OCI-LY3 (cell line): ENCODE results near the gene WNT5A.

Source experiments
- H2AFZ ChIP-seq: fragments of 200-600, 300-600 bp; shearing (Covaris generic); 2 replicates; pipeline ENCODE4 v1.6.0; 2014; ENCODE audit warnings: antibody characterized with exemption, low read depth, low read length
- H3K27ac ChIP-seq: fragments of 200-600, 300-600 bp; sonication (generic); 2 replicates; pipeline ENCODE4 v1.5.1; 2014; ENCODE audit warnings: mild to moderate bottlenecking, low read length, moderate library complexity, mixed read lengths
- H3K27me3 ChIP-seq: fragments of 200-600, 300-600 bp; sonication (generic); 2 replicates; pipeline ENCODE4 v1.6.1; 2014; ENCODE audit warnings: low read depth, low read length, mixed read lengths
- H3K36me3 ChIP-seq: fragments of 200-600, 300-600 bp; sonication (generic); replicated peaks from 2 replicates; pipeline ENCODE3; 2014; ENCODE audit warnings: low read depth, low read length, mixed read lengths
- H3K4me1 ChIP-seq: fragments of 300-600, 200-600 bp; sonication (generic); 2 replicates; pipeline ENCODE4 v1.6.1; 2014; ENCODE audit warnings: low read length, mixed read lengths
- H3K4me2 ChIP-seq: fragments of 200-600, 300-600 bp; sonication (generic); 2 replicates; pipeline ENCODE4 v1.6.1; 2014; ENCODE audit warnings: low read length, mixed read lengths
- H3K4me3 ChIP-seq: fragments of 300-600, 200-600 bp; sonication (generic); 2 replicates; pipeline ENCODE4 v1.5.1; 2014; ENCODE audit warnings: antibody characterized with exemption, mild to moderate bottlenecking, low read length, moderate library complexity
- H3K79me2 ChIP-seq: fragments of 300-600, 200-600 bp; shearing (Covaris generic); 2 replicates; pipeline ENCODE4 v1.6.1; 2014; ENCODE audit warnings: mild to moderate bottlenecking, low read length, mixed read lengths
- H3K9ac ChIP-seq: fragments of 300-600, 200-600 bp; shearing (Covaris generic); 2 replicates; pipeline ENCODE4 v1.6.0; 2014; ENCODE audit warnings: mild to moderate bottlenecking, low read length, moderate library complexity
- H3K9me3 ChIP-seq: fragments of 200-600, 300-600 bp; shearing (Covaris generic); 2 replicates; pipeline ENCODE4 v1.6.1; 2014; ENCODE audit warnings: low read length, mixed read lengths; ENCODE audit not compliant: insufficient read depth
- H4K20me1 ChIP-seq: fragments of 200-600, 300-600 bp; sonication (generic); 2 replicates; pipeline ENCODE4 v1.6.1; 2016; ENCODE audit warnings: low read length, mixed read lengths; ENCODE audit not compliant: insufficient read depth
- EZH2phosphoT487 ChIP-seq: fragments of 200-600 bp; shearing (Covaris generic); IDR thresholded peaks from 2 replicates; pipeline ENCODE4 v1.6.1; 2018; ENCODE audit warnings: antibody characterized with exemption, mixed run types, low read depth
- TF ChIP-seq, protein P1 (sequence below): fragments of 200-600, 300-600 bp; sonication (generic); IDR thresholded peaks from 2 replicates; pipeline ENCODE4 v1.5.1; 2014; ENCODE audit warnings: antibody characterized with exemption, low read length, low read depth

WNT5A gene

GRCh38 chr3:55476515-55476914, 10.6 kb downstream of the WNT5A start:
- H3K27me3 ChIP-seq = peaks cover 12% of the 10 kb centered on the region; the same call in 1 of the 2 replicates
- no peak overlapping the region for H3K4me3 ChIP-seq
- H3K9me3 ChIP-seq = no peaks in the 10 kb centered on the region
- no peak overlapping the region for H3K27ac ChIP-seq
- no peaks in the 10 kb centered on the region for H3K79me2 ChIP-seq
- H3K36me3 ChIP-seq = no peaks in the 10 kb centered on the region
- TF ChIP-seq EZH2phosphoT487 = no peak
- TF ChIP-seq, protein P1, sequence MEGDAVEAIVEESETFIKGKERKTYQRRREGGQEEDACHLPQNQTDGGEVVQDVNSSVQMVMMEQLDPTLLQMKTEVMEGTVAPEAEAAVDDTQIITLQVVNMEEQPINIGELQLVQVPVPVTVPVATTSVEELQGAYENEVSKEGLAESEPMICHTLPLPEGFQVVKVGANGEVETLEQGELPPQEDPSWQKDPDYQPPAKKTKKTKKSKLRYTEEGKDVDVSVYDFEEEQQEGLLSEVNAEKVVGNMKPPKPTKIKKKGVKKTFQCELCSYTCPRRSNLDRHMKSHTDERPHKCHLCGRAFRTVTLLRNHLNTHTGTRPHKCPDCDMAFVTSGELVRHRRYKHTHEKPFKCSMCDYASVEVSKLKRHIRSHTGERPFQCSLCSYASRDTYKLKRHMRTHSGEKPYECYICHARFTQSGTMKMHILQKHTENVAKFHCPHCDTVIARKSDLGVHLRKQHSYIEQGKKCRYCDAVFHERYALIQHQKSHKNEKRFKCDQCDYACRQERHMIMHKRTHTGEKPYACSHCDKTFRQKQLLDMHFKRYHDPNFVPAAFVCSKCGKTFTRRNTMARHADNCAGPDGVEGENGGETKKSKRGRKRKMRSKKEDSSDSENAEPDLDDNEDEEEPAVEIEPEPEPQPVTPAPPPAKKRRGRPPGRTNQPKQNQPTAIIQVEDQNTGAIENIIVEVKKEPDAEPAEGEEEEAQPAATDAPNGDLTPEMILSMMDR = no peak
- H3K4me1 ChIP-seq = no peaks in the 10 kb centered on the region
- no peak overlapping the region for H2AFZ ChIP-seq
- no peaks in the 10 kb centered on the region for H4K20me1 ChIP-seq
- no peak overlapping the region for H3K4me2 ChIP-seq
- no peak overlapping the region for H3K9ac ChIP-seq

DNA sequence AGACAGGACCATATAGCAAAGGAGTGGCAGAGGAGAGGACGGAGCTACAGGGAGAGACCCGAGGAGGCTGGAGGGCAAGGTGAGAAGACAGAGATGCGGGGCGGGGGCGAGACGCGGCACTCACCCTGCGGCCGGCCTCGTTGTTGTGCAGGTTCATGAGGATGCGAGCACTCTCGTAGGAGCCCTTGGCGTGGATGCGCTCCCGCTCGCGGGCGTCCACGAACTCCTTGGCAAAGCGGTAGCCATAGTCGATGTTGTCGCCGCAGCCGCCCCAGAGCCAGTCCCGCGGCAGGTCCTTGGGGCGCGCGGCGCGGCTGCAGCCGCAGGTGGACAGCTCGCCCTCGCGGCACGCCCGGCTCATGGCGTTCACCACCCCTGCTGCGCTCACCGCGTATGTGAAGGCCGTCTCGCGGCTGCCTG, 12.9 kb downstream of the WNT5A start:
- Histone ChIP-seq H3K27me3 (peaks cover 13% of the 10 kb centered on the region; the same call in 1 of the 2 replicates), H3K9ac (no peak overlapping the region), H3K4me2 (no peak overlapping the region), H3K4me1 (no peaks in the 10 kb centered on the region), H3K27ac (no peak overlapping the region), H3K36me3 (no peaks in the 10 kb centered on the region), H3K79me2 (no peaks in the 10 kb centered on the region), H4K20me1 (no peaks in the 10 kb centered on the region), H2AFZ (no peak overlapping the region), H3K9me3 (no peaks in the 10 kb centered on the region), H3K4me3 (no peak overlapping the region)
- TF ChIP-seq EZH2phosphoT487 = no peak
- TF ChIP-seq, protein P1 = no peak

GRCh38 chr3:55473788-55474187, 13.3 kb downstream of the WNT5A start:
- Histone ChIP-seq H3K9ac (no peak overlapping the region), H3K79me2 (no peaks in the 10 kb centered on the region), H4K20me1 (no peaks in the 10 kb centered on the region), H3K27me3 (peaks cover 12% of the 10 kb centered on the region; the same call in 1 of the 2 replicates), H3K4me2 (no peak overlapping the region), H3K4me3 (no peak overlapping the region), H3K4me1 (no peaks in the 10 kb centered on the region), H2AFZ (no peak overlapping the region), H3K9me3 (no peaks in the 10 kb centered on the region), H3K27ac (no peak overlapping the region), H3K36me3 (no peaks in the 10 kb centered on the region)
- TF ChIP-seq, protein P1 = no peak
- no peak for TF ChIP-seq EZH2phosphoT487

DNA sequence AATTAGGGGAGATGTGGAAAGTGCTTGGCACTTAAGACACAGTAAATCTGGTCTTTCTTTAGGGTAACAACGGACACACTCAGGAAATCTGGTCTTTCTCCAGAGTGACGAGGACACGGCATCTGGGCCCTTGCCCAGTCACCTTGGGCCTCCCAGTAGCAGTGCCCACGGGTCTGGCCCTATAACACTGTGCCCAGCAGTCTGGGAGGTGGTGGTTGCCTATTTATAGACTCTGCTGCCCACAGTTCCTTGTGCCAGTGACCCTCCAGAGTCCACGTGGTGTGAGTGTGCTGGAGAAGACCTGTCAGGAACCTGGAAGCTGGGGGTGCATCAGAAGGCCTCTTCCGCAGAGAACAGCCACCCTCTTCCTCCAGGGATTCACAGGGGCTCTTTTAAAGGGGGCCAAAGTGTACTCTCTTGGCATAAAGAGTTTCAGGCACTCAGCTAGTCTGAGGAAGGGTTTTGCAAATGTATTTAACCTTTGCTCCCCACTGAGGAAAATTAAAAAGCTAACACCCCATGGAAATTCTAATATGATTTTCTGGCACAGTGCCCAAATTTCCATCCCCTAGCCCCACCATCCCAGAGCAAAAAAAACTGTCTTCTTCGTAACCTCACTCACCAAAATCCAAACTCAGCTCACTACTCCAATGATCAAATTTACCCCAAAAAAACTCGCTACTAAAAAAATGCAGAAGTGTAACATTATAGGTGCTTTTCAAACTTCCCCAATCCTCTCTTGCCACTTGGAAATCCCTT, 15.4 kb downstream of the WNT5A start:
- no peak overlapping the region for H3K4me3 ChIP-seq
- H3K36me3 ChIP-seq = no peaks in the 10 kb centered on the region
- H3K9me3 ChIP-seq = no peaks in the 10 kb centered on the region
- TF ChIP-seq EZH2phosphoT487 = no peak
- TF ChIP-seq, protein P1 = no peak
- no peak overlapping the region for H3K9ac ChIP-seq
- no peak overlapping the region for H3K27ac ChIP-seq
- peaks cover 17% of the 10 kb centered on the region for H3K27me3 ChIP-seq
- H3K79me2 ChIP-seq = no peaks in the 10 kb centered on the region
- H3K4me2 ChIP-seq = no peak overlapping the region
- H3K4me1 ChIP-seq = no peaks in the 10 kb centered on the region
- no peak overlapping the region for H2AFZ ChIP-seq
- no peaks in the 10 kb centered on the region for H4K20me1 ChIP-seq
